Measurements from ENCODE around the gene SEC16A.

Gene SEC16A

GRCh38 chr9:136482793-136483588 lies at the start of gene SEC16A:
Gene SEC16A, minus strand, starts transcription at chr9:136483040. Its CDS starts 5,425 bp downstream, at chr9:136477615.
- peak; percentile 100 for DNase-seq (ENCODE audit: low spot score)

GRCh38 chr9:136531904-136532798 lies 49.3 kb upstream of the SEC16A start:
- DNase-seq (ENCODE audit: low spot score): no peak

GRCh38 chr9:136531186-136531903 lies 48.5 kb upstream of the SEC16A start:
- DNase-seq (ENCODE audit: low spot score): no peak

- DNase-seq (ENCODE audit: low spot score): no peak
These were observed 47.7 kb upstream of the SEC16A start for GRCh38 chr9:136530461-136531089.

GRCh38 chr9:136529516-136530460 lies 46.9 kb upstream of the SEC16A start:
- DNase-seq (ENCODE audit: low spot score): no peak

GRCh38 chr9:136528716-136529341 lies 46.0 kb upstream of the SEC16A start:
- no peak for DNase-seq (ENCODE audit: low spot score)

- no peak for DNase-seq (ENCODE audit: low spot score)
These were observed 45.2 kb upstream of the SEC16A start for GRCh38 chr9:136527721-136528710.

GRCh38 chr9:136527131-136527530 lies 44.3 kb upstream of the SEC16A start:
- DNase-seq (ENCODE audit: low spot score): no peak

GRCh38 chr9:136526625-136527066 lies 43.8 kb upstream of the SEC16A start:
- no peak for DNase-seq (ENCODE audit: low spot score)

- DNase-seq (ENCODE audit: low spot score): peak; percentile 71
These were observed 43.1 kb upstream of the SEC16A start for GRCh38 chr9:136525841-136526499.

GRCh38 chr9:136525207-136525606 lies 42.4 kb upstream of the SEC16A start:
- no peak for DNase-seq (ENCODE audit: low spot score)

- no peak for DNase-seq (ENCODE audit: low spot score)
These were observed 39.7 kb upstream of the SEC16A start for GRCh38 chr9:136522314-136523237.

GRCh38 chr9:136521537-136521936 lies 38.7 kb upstream of the SEC16A start:
- no peak for DNase-seq (ENCODE audit: low spot score)

- DNase-seq (ENCODE audit: low spot score): no peak
These were observed 37.3 kb upstream of the SEC16A start for GRCh38 chr9:136520053-136520540.

- no peak for DNase-seq (ENCODE audit: low spot score)
These were observed 36.6 kb upstream of the SEC16A start for GRCh38 chr9:136519263-136520052.

GRCh38 chr9:136518623-136519022 lies 35.8 kb upstream of the SEC16A start:
- no peak for DNase-seq (ENCODE audit: low spot score)
